ENCODE measurements around the gene CFAP20DC.
"Not testable (repeated sequence)": the region's sequence is repeated elsewhere in the genome, so short reads cannot be mapped to it uniquely, and the experiment has no call there.

The CFAP20DC gene

DNA sequence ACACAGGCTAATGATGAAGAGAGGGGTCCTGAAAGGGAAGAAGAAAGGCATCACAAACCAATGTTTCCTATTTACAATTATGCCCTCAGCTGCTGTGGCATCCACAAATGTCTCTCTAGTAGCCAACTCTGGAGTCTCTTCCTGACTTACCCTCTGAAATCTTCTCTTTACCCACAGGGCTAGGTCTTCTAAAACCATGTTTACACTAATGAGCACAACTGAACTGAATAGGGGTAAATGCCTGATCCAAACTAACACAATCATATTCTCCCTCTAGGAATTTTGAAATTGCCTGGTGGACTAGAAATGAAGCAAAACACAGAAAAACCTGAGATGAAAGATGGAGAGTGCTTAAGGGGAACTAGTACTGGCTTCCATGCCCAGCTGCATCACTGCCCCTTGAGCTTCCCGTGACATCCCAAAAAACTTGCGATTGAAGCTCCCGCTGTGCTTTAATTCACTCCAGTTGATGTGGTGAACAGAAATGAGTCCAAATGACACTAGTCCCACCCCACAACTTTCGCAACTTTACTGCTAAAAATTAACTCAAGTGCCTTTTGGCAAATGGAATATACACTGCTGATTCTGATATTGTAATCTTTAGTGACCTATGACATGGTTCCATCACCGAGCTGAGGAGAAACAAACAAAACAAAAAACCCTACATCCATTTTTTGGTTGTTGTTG, 32.8 kb downstream of the CFAP20DC start:
- no peak for DNase-seq

- DNase-seq, result no peak
Observed at GRCh38 chr3:59013611-59014010, 36.2 kb downstream of the CFAP20DC start.

- DNase-seq, result no peak
Observed at GRCh38 chr3:59006634-59007517, 42.9 kb downstream of the CFAP20DC start.

DNA sequence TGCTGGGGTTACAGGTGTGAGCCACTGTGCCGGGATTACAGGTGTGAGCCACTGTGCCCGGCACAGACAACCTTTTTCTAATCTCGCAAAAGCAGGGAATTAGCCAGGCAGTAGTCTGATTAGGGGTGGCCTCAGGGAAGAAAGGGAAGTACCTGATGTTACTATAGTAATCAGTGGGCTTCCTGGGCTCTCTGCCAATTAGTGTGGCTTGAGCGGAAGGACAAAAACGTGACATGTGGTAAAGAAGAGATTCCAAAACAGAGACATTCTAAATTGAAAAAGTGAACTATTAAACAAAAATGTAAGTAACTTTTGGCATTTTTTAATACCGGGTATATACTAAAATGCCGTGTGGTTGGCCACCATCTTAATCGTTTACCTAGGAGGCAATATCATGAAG, 48.1 kb downstream of the CFAP20DC start:
- DNase-seq, result no peak

GRCh38 chr3:58999774-59000160, 50.1 kb downstream of the CFAP20DC start:
- DNase-seq, result no peak

DNA sequence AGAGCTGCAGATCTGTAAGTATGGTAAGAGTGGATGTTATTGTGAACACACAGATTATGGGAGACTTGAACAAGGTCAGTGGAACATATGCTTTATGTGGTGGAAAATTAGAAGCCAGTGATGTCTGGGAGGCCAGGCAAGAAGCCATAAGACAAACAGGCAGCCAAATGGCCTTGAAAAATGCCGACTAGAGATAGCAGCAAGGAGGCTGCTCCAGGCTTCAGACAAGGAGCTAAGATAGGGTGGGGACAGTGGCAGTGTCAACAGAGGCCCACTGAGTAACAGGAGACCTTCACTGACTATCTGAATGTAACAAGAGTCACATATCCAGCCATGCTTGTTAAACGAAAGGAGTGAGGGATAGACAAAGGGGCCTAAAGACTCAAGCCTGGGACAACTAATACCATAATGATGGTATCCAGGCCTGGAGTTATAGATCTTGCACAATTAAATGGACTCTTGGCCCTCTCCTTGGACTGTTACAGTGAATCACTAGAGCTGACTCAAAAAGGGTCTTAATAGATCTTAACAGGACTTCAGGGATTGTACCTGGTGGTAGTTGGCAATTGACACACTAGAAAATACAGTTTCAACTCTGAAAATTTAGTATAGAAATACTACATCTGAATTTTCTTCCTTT, 50.6 kb downstream of the CFAP20DC start:
- DNase-seq, result no peak

- DNase-seq, result no peak
Observed at GRCh38 chr3:58998476-58999117, 51.2 kb downstream of the CFAP20DC start.

DNA sequence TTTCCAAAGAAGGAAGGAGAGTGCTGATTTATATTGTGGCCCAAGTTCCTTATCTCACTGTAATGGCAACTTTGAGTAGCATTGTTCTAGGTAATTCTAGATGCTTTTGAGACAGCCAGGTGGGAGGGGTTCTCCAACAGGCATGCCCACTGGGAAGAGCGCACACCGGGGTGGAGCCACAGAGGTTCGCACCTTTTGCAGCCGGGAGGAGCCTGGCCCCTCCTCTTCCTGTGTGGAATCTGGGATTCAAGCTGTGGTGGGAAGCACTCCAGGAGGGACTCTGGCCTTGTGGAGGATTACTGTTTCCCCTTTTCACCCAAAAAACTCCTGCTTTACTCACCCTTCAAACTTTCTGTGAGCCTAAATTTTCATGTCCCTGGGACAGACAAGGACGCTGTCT, 53.1 kb downstream of the CFAP20DC start:
- DNase-seq, result no peak

DNA sequence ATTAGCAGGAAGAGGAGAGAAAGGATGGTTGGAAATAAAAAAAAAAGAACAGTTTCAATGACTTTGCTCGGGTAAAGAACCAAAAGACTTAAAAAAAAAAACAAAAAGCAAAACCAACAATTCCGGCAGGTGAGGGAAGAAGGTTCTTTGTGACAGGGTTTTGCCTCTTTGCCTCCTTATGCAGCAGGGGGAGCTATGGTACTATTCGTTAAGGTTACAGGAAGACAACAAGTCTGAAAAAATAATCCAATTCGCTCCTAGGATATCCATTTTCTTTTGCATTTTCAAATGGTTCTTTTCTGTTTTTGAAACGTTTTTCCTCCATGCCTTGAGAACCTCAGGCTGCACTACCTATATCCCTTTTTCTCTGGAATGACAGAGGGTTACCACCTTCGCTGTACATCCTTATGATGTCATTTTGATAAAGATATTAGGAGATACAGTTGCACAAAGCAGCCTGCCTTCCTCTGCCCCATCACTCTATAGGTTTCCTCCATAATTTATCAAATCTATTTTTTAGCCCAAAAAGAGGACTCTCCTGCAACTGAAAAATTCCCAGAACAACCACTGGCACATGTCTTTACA, 55.0 kb downstream of the CFAP20DC start:
- peak; percentile 12 for DNase-seq

GRCh38 chr3:58993547-58993946, 56.3 kb downstream of the CFAP20DC start:
- DNase-seq, result no peak

DNA sequence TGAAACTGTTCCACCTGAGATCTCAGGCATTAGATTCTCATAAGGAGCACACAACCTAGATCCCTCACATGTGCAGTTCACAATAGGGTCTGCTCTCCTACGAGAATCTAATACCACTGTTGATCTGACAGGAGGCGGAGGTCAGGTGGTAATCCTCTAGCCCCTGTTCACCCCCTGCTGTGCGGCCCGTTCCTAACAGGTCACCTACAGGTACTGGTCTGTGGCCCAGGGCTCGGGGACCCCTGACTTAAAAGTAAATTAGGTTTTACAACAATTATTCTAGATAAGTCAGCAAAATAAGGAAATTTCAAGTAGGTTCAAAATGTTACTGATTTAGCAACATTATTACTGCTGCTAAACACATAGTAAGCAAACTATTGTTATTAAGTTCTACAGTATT, 58.2 kb downstream of the CFAP20DC start:
- DNase-seq, result no peak

- DNase-seq, result no peak
Observed at GRCh38 chr3:58991026-58991425, 58.8 kb downstream of the CFAP20DC start.

GRCh38 chr3:58989955-58990354, 59.9 kb downstream of the CFAP20DC start:
- DNase-seq, result no peak

- DNase-seq, result no peak
Observed at GRCh38 chr3:58989163-58989562, 60.7 kb downstream of the CFAP20DC start.

GRCh38 chr3:58988041-58988440, 61.8 kb downstream of the CFAP20DC start:
- DNase-seq, result no peak

- DNase-seq, result no peak
Observed at GRCh38 chr3:58986654-58987053, 63.2 kb downstream of the CFAP20DC start.

GRCh38 chr3:58979840-58980239, 70.0 kb downstream of the CFAP20DC start:
- no peak for DNase-seq

DNA sequence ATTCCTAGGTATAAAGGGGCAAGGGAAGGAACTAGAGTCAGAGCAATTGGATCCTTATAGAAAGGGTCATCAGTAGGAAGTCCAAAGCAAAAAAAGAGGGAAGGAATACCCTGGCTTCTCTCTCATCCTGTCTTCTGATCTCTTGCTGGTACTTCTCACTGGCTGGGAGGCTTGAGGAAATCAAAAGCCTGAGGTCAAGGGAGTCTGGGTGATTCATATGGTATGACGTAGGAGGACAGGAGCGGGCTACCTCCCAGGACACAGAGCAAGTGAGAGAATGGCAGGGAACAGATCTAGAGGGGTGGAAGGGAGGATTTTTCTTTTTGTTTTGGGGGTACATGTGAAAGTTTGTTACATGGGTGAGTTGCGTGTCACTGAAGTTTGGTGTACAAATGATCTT, 76.0 kb downstream of the CFAP20DC start:
- DNase-seq, result no peak

GRCh38 chr3:58967866-58968265, 82.0 kb downstream of the CFAP20DC start:
- DNase-seq, result not testable (repeated sequence)

DNA sequence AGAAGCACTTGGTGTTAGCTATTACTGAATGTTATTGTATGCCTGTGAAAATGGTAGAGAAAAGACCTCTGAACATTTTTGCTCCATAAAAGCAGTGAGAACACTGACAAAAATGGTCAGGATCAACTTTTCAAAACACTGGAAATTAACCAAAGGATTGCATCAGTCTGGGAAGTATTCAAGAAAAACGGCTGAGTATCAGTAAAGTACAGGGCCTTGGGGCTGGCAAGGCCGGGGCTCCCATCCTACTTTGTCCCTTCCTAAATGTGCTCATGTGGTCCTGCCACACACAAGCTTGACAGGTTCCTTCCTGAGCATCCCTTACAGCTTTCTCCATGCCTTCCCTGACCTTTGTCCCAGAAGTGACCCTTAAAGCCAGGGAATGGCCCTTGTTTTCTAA, 84.0 kb downstream of the CFAP20DC start:
- no peak for DNase-seq

GRCh38 chr3:58963928-58964503, 85.8 kb downstream of the CFAP20DC start:
- DNase-seq, result no peak

GRCh38 chr3:58962816-58963215, 87.0 kb downstream of the CFAP20DC start:
- DNase-seq, result no peak
